Measurements from ENCODE around the gene IFT74. TPM values are rescaled to one million over a fixed set of nuclear protein-coding genes. Genes with fewer than 3 reads are reported as not detected.

Gene IFT74
- total RNA-seq (14.8 and 15.3 TPM in 2 replicates), polyA plus RNA-seq (9.6 and 12.6 TPM in 2 replicates)

GRCh38 chr9:26955921-26956859 is at the start of gene IFT74:
Gene IFT74, plus strand, starts transcription at chr9:26956412. Its CDS starts 5,556 bp downstream, at chr9:26961968.
- 2% methylated on average over 53 of the region's 53 CpGs for WGBS (ENCODE audit: low lambda C conversion rate, missing lambda C conversion rate)
- peak; percentile 99 for DNase-seq (ENCODE audit: low spot score)
- H3K4me3 ChIP-seq, result peak within 1 kb of the TSS; percentile 42
- H3K4me2 ChIP-seq, result peak within 1 kb of the TSS; percentile 78
- peaks cover 27% of the 10 kb centered on the region for H3K79me2 ChIP-seq
- H3K27ac ChIP-seq, result peak within 1 kb of the TSS; percentile 92
- TF ChIP-seq, protein P1, sequence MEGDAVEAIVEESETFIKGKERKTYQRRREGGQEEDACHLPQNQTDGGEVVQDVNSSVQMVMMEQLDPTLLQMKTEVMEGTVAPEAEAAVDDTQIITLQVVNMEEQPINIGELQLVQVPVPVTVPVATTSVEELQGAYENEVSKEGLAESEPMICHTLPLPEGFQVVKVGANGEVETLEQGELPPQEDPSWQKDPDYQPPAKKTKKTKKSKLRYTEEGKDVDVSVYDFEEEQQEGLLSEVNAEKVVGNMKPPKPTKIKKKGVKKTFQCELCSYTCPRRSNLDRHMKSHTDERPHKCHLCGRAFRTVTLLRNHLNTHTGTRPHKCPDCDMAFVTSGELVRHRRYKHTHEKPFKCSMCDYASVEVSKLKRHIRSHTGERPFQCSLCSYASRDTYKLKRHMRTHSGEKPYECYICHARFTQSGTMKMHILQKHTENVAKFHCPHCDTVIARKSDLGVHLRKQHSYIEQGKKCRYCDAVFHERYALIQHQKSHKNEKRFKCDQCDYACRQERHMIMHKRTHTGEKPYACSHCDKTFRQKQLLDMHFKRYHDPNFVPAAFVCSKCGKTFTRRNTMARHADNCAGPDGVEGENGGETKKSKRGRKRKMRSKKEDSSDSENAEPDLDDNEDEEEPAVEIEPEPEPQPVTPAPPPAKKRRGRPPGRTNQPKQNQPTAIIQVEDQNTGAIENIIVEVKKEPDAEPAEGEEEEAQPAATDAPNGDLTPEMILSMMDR (IDR thresholded peaks at IDR 0.05; ENCODE audit: poor library complexity), result no peak
- TF ChIP-seq EZH2 (IDR thresholded peaks at IDR 0.05; ENCODE audit: borderline replicate concordance) (no peak), EZH2phosphoT487 (IDR thresholded peaks at IDR 0.05; ENCODE audit: low read depth, severe bottlenecking, unreplicated experiment) (no peak)
- H3K4me1 ChIP-seq (ENCODE audit: insufficient read depth), result peaks cover 11% of the 10 kb centered on the region
- no peaks in the 10 kb centered on the region for H4K20me1 ChIP-seq (ENCODE audit: insufficient read depth, poor library complexity, severe bottlenecking)
- H3K36me3 ChIP-seq (replicated peaks; ENCODE audit: insufficient read depth, low read depth), result no peaks in the 10 kb centered on the region
- H3K9me3 ChIP-seq (ENCODE audit: low read depth), result no peaks in the 10 kb centered on the region
- no peaks in the 10 kb centered on the region for H3K9me2 ChIP-seq (replicated peaks; ENCODE audit: insufficient read depth)
- H3K27me3 ChIP-seq, result no peaks in the 10 kb centered on the region
- H2AFZ ChIP-seq, result peak within 1 kb of the TSS; percentile 84

GRCh38 chr9:26913138-26913668 is 43.0 kb upstream of the IFT74 start:
- 96% methylated on average over 2 of the region's 2 CpGs for WGBS (ENCODE audit: low lambda C conversion rate, missing lambda C conversion rate)

DNA sequence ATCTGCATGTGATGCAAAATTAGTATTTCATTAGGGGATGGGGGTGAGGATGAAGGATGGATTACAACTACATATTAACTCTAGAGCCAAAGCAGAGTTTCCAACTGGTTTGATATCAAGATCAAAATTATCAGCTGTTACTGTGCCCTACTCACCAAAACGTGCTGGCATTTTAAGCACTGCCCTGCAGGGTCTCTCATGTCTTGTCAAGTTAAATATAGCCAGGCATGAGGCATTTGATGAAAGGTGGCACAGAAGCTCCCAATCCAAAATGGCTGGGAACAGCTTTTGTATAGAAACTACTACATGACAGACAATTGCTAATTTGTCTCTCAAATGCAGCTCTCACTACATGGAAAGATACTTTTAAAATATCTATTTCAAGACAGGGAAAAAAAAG is 36.5 kb upstream of the IFT74 start:
- Histone ChIP-seq H2AFZ (no peak overlapping the region), H3K9me2 (replicated peaks; ENCODE audit: insufficient read depth) (no peaks in the 10 kb centered on the region), H3K27ac (no peak overlapping the region), H3K4me2 (no peak overlapping the region), H3K9me3 (ENCODE audit: low read depth) (no peaks in the 10 kb centered on the region), H3K79me2 (no peaks in the 10 kb centered on the region), H3K4me3 (no peak overlapping the region), H4K20me1 (ENCODE audit: insufficient read depth, poor library complexity, severe bottlenecking) (no peaks in the 10 kb centered on the region), H3K27me3 (no peaks in the 10 kb centered on the region), H3K36me3 (replicated peaks; ENCODE audit: insufficient read depth, low read depth) (peaks cover 11% of the 10 kb centered on the region), H3K4me1 (ENCODE audit: insufficient read depth) (no peaks in the 10 kb centered on the region)
- no peak for DNase-seq (ENCODE audit: low spot score)
- TF ChIP-seq EZH2 (IDR thresholded peaks at IDR 0.05; ENCODE audit: borderline replicate concordance), result no peak
- TF ChIP-seq, protein P1 (IDR thresholded peaks at IDR 0.05; ENCODE audit: poor library complexity), result no peak
- no peak for TF ChIP-seq EZH2phosphoT487 (IDR thresholded peaks at IDR 0.05; ENCODE audit: low read depth, severe bottlenecking, unreplicated experiment)
- 39% methylated on average over 1 of the region's 1 CpG for WGBS (ENCODE audit: low lambda C conversion rate, missing lambda C conversion rate)

More at GRCh38 chr9:26913138-26913668, 43.0 kb upstream of the IFT74 start:
- no peaks in the 10 kb centered on the region for H3K27me3 ChIP-seq
- H3K4me2 ChIP-seq, result no peak overlapping the region
- H3K9me2 ChIP-seq (replicated peaks; ENCODE audit: insufficient read depth), result no peaks in the 10 kb centered on the region
- H3K27ac ChIP-seq, result no peak overlapping the region
- no peaks in the 10 kb centered on the region for H4K20me1 ChIP-seq (ENCODE audit: insufficient read depth, poor library complexity, severe bottlenecking)
- no peaks in the 10 kb centered on the region for H3K36me3 ChIP-seq (replicated peaks; ENCODE audit: insufficient read depth, low read depth)
- no peaks in the 10 kb centered on the region for H3K4me1 ChIP-seq (ENCODE audit: insufficient read depth)
- H2AFZ ChIP-seq, result no peak overlapping the region
- no peaks in the 10 kb centered on the region for H3K9me3 ChIP-seq (ENCODE audit: low read depth)
- DNase-seq (ENCODE audit: low spot score), result no peak
- H3K4me3 ChIP-seq, result no peak overlapping the region
- TF ChIP-seq EZH2 (IDR thresholded peaks at IDR 0.05; ENCODE audit: borderline replicate concordance) (no peak), EZH2phosphoT487 (IDR thresholded peaks at IDR 0.05; ENCODE audit: low read depth, severe bottlenecking, unreplicated experiment) (no peak)
- TF ChIP-seq, protein P1 (IDR thresholded peaks at IDR 0.05; ENCODE audit: poor library complexity), result no peak
- no peaks in the 10 kb centered on the region for H3K79me2 ChIP-seq
